Left colon (tissue), 2 donors: Measurements from ENCODE around the gene LILRB2. TPM values are rescaled to one million over a fixed set of nuclear protein-coding genes. Genes with fewer than 3 reads are reported as not detected.
"Not testable (repeated sequence)": the region's sequence is repeated elsewhere in the genome, so short reads cannot be mapped to it uniquely, and the experiment has no call there.

Source experiments
- ATAC-seq: fragments of 200-7000 bp; cut with Tn5 transposase; one replicate; pipeline ENCODE4 v1.9.1; 2020; ENCODE audit warnings: mild to moderate bottlenecking, moderate library complexity
- DNase-seq, 2 donors: peaks; one replicate each; pipeline ENCODE4 v3.0.0-alpha.2; 2020
- intact Hi-C, 2 donors: fragments of 100-400 bp; cut with DNase I in 1 of 2; cut with micrococcal nuclease in 1 of 2; formaldehyde crosslinking; loops; one replicate each; pipeline versions ENCODE4 v1.11.2 to v1.14.0; 2022; cut with DNase I, micrococcal nuclease
- total RNA-seq, 2 donors: library from RNA; stranded (reverse); fragmentation: NEBNext Ultra II Directional; extraction: Animal tissue kit (Norgen Biotek cat#: 25700); gene quantifications; one replicate each; pipeline ENCODE4 v1.2.1, GENCODE V29; 2021
- donor health status: DM: no; HTN: no; CAD: no.
- donor health status: DM: yes; HTN: yes; CAD: no.

LILRB2 gene
- total RNA-seq, 2 donors from 2014 or later = 0.98 to 3.2 TPM

DNA sequence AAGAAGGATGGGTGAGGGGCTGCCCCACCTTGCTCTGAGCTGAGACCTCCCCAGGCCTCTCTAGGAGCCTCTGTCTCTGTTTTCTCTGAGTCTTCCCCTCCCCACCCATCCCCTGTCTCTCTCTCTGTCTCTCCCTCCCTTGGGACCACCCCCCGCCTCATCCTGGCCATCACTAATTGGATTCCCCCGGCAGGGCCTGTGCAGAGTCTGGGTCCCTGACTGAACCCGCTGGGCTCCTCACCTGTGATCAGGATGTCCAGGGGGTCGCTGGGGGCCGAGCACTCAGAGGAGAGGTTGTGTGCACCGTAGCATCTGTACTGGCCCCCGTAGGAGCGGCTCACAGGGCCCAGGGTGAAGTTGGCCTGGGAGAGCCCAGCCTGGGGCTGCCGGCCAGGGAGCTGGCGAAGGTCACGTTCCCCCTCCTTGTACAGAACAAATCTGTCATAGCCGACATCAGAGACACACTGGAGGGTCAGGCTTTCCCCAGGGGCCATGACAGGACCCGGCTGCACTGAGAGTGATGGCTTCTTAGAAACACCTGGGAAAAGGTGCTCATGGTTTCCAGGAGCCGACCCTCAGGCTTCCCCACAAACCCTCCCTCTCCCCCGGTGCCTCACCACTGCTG, 2.2 kb downstream of the LILRB2 start:
- ATAC-seq, intact Hi-C loops, DNase-seq: not testable (repeated sequence)

DNA sequence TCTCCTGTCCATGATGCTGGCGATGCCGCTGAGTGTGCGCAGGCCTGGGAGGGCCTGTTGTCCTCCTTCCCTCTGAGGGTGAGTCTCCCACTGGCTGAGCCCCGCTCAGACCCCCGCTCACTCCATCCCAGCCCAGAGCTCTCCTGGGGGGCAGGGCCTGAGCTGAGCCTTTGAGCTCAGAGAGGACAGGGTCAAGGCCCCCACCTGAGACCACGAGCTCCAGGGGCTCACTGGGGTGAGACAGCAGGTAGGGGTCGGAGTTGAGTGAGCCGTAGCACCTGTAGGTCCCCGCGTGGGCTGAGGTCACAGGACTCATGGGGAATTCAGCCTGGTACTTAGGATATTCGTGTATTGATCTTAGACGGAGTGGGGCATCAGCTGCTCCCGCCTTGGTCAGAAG, 2.9 kb downstream of the LILRB2 start:
- DNase-seq, intact Hi-C loops, ATAC-seq: not testable (repeated sequence)

DNA sequence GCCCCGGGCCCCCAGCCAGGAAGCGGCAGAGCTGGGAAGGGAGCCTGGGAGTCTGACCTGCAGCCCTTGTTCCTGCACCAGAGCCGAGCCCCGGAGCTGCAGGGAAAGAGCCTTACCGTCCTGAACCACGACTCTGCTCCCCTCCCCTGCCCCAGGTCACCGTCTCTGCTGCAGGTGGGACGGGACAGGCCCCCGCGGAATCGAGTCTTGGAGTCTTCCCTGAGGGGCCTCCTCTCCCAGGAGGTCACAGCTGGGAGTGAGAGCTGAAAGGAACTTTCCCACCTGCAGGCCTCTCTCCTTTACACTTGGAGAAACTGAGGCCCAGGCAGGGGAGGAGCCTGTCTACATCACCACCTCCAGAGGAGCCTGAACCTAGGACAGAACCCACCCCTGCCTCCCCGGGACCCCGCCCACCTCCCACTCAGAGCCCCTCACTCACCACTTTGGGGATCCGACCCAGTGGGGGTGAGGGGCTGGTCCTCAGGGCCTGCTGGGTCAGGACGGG, 3.7 kb downstream of the LILRB2 start:
- ATAC-seq, intact Hi-C loops, DNase-seq: not testable (repeated sequence)

DNA sequence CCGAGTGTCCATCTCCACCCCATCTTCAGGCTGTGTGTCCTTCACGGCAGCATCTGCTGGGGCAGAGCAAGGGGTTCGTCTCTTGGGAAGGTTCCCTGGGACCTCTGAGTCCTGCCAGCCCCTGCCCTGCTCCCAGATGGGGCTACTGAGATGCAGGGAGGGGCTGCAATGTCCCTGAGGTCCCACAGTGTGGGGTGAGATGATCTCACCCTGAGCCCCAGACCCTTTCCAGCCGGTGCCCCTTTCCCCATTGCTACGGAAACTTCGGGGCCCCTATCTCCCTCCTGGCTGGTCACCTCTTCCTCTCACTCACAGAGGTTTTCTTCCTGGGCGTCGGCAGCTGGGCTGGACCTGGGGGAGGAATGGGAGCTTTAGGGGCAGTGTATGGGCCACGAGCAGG, 5.0 kb downstream of the LILRB2 start:
- intact Hi-C loops = no loop called here
- no peak for ATAC-seq
- no peak for DNase-seq

DNA sequence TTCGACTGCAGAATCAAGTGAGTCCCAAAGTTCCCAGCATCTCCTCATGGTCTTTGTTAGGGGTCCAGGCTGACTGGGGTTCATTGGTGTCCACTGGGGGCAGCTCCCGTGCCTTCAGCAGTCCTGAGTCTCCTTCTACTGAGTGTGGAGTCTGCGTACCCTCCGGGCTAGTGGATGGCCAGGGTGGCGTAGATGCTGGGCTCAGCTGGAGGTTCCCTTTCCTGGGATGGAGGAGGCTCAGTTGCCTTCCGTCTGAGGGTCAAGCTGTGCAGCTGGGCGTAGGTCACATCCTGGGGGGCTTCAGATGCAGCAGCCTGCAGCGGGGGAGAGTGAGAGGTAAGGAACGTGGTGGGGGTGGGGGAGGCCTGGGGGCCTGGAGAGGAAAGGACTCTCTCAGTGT, 6.4 kb downstream of the LILRB2 start:
- intact Hi-C loops, ATAC-seq, DNase-seq: not testable (repeated sequence)

DNA sequence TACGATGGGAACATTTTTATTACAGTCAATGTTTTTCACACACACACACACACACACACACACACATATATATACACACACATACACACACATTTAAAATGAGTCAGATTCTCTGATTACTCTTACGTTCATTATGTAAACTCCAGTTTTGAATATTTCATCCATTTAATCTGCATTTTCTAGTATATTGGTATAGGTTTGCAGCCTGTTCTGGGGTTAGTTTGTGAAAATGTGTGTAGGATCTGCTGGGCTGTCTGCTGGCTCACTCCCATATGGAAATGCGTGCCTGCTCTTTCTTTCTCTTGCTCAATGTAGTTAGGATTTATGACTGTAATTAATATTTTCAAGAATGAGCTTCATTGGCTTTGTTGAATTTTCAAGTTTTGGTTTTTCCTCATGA, 7.1 kb downstream of the LILRB2 start:
- ATAC-seq = no peak
- no peak for DNase-seq
- intact Hi-C loops = no loop called here

DNA sequence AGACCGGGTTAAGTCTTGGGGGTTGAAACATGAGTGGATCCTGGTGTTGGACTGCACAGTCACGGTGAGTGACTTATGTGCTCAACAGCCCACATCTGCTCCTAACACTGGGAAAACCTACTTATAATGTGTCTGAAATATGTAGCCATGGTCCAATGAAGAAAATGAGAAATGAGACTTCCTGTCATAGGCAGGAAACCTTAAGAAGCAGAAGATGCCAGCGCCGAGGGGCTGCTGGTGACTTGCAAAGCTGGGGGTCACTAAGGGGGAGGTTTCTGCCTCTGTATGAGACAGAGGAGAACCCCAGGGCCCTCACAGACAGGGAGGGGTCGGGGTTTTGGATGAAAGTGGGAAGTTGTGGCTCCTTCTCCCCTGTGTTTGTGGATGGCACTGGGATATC, 8.7 kb downstream of the LILRB2 start:
- intact Hi-C loops, DNase-seq, ATAC-seq: not testable (repeated sequence)

DNA sequence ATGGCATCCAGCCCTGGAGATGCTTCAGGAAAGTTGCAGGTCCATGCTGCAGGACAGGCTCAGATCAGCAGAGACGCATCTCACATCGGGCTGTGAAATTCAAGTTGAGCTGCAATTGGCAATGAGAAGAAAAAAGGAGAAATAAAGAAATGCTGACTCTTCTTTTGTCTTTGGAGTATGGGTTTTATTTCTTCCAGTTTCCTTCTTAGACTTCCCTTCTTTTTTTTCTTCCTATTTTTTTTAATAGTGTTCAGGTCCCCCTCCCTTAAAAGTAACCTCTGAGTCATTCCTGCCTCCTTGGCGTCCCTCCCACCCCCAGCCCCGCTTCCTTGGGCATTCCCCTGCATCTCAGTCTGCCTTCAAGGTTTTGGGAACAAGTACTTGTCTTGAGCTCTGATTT, 9.3 kb downstream of the LILRB2 start:
- DNase-seq, ATAC-seq, intact Hi-C loops: not testable (repeated sequence)

DNA sequence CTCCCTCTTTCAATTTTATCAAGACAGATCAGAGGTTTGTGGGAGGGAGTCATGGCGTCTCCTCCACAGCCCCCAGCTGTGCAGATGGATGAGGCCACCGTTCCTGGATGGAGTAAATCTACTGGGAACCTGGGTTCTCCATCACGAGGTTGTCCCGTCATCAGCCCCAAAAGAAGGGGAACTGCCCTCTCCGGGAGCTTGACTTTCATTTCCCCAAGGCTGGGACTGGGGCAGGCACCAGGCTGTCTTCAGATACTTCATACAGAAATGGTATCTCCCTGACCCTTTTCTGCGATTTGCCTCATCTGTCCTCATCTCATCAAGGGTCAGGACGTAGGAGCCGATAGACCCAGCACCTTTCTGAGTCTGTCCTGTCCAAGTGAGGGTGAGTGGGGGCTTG, 9.8 kb downstream of the LILRB2 start:
- ATAC-seq = no peak
- intact Hi-C loops = no loop called here
- no peak for DNase-seq

DNA sequence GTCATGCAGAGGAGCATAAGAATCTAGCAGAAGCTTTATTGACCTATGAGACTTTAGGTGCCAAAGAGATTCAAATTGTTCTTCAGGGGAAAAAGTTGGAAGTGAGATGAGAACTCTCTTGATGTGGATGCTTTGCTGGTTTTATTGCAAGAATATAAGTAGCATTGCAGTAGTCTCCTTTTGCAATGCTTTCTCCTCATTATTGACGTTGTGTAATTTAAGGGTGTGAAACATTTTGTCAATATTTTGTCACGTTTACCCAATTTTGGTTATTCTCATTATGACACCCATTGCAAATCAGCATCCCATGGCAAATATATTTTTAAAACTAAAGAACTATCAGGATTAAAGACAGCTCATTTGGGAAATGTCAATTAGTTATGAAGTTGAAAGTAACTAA, 12.0 kb downstream of the LILRB2 start:
- DNase-seq (no peak), ATAC-seq (no peak)
- intact Hi-C loops = no loop called here

DNA sequence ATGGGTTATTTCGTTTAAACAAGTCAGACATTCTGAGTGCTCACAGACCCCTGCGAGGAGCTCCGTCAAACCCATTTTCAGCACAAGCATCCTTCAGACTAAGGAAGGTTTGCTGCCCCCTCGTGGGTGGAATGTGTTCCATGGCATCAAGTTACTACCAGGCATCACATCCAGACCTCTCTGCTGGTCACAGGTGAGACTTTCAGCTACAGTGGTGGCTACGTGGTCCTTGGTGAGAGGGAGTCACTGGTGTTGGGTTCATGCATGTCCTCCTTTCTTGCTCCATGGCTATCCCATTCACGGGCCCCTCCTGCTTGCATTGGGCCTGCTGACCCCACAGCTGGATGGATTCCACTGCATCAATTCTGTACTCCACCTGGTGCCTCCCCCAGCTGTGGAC, 14.8 kb downstream of the LILRB2 start:
- DNase-seq (peak in 1 of 2 donors; percentile 88), ATAC-seq (peak; percentile 71)
- intact Hi-C loops = no loop called here

DNA sequence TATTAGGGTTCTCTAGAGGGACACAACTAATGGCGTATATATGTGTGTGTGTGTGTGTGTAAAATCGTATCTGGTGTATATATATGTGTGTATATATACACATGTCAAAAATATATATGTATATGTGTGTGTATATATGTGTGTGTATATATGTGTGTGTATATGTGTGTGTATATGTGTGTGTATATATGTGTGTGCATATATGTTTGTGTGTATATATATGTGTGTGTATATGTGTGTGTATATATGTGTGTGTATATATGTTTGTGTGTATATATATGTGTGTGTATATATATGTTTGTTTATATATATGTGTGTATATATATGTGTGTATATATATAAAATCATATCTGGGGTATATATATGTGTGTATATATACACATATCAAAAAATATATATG, 18.4 kb downstream of the LILRB2 start:
- intact Hi-C loops = no loop called here
- ATAC-seq (no peak), DNase-seq (no peak)

DNA sequence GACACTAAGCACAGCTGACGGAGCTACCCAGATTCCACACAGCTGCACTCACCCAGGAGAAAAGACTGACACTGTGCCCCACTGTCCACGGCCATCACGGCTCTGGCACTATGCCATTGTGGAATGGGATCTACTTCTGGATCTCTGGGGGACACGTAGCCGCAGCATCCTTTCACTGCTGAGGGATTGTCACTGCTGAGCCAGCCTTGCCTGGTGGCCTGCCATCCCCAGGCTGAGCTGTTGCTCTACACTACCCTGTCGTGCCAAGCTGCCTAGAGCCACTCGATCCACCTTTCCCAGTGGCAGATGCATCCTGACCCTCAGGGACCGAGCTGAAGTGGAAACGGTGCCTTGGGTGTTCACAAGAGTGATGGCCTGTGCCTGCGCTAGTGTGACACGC, 18.8 kb downstream of the LILRB2 start:
- ATAC-seq = no peak
- no peak for DNase-seq

DNA sequence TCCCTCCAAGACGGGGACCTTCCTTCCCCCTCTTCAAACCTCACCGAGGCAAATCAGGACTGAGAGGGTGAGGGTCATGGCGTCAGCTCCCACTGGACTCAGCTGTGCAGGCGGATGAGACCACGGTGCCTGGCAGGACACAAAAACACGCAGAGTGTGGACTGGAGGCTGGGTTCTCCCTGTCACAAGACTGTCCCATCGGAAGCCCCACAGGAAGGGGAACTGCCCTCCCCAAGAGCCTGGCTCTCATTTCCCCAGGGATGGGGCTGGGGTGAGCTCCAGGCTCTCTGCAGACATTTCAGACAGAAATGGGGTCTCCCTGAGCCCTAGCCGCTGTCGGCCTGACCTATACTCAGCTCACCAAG, 23.8 kb downstream of the LILRB2 start, which contains the start of gene LILRB5:
Gene LILRB5, minus strand, starts transcription at position 158 of the 365 bp plus-strand sequence. Its CDS starts 80 bp downstream, at position 78.
- no peak for DNase-seq
- intact Hi-C loops = no loop called here
- ATAC-seq = no peak

More for the DNA sequence above, 18.8 kb downstream of the LILRB2 start:
- intact Hi-C loops = no loop called here

DNA sequence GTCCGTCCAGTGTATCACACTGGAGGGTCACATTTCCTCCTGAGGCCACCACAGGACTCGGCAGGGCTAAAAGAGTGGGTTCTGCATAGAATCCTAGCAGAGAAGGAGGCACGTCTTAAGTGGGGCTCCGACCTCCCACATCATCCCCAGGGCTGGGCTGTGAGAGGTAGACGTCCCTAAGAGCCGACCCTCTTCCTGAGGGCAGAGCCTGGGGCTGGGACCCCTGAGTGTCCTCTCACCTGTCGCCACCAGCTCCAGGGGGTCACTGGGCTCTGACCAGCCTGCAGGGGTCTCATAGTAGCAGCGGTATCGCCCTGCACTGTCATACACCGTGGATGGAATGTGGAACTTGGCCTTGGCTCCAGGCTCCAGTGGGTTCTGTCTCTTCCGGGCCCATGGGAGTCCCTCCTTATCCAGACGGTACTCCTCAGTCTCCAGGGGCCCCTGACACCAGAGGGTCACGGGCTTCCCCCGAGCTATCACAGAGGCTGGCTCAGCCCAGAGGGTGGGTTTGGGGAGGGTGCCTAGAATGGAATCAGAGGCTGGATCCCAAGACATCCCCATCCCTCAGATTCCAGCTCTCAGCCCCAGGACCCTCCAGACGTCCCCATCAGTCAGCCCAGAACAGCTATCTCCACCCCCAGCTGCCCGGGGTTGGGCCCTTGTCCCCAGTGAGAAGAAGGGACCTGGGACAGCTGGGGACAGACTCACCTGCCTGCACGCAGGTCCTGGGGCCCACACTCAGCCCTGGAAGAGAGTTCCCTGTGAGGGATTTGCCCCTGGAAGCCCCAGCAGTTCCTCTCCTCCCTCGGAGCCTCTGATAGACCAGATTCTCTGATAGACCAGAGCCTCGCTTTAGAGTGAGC, 24.4 kb downstream of the LILRB2 start:
- intact Hi-C loops = no loop called here
- no peak for ATAC-seq
- no peak for DNase-seq

DNA sequence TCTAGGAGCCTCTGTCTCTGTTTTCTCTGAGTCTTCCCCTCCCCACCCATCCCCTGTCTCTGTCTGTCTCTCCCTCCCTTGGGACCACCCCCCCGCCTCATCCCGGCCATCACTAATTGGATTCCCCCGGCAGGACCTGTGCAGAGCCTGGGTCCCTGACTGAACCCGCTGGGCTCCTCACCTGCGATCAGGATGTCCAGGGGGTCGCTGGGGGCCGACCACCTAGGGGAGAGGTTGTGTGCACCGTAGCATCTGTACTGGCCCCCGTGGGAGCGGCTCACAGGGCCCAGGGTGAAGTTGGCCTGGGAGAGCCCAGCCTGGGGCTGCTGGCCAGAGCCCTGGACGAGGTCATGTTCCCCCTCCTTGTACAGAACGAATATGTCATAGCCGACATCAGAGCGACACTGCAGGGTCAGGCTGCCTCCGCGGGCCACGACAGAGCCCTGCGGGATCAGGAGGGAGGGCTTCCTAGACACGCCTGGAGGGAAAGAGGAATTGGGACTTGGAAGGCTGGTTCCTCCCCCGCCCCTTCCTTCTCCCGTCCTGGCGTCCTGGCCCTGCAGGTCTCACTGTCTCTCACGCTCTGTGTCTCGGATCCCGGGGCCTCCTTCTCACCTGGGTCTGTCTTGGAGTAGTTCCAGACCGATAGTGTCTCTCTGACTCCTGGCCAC, 25.7 kb downstream of the LILRB2 start:
- DNase-seq (no peak), ATAC-seq (no peak)
- intact Hi-C loops = no loop called here

DNA sequence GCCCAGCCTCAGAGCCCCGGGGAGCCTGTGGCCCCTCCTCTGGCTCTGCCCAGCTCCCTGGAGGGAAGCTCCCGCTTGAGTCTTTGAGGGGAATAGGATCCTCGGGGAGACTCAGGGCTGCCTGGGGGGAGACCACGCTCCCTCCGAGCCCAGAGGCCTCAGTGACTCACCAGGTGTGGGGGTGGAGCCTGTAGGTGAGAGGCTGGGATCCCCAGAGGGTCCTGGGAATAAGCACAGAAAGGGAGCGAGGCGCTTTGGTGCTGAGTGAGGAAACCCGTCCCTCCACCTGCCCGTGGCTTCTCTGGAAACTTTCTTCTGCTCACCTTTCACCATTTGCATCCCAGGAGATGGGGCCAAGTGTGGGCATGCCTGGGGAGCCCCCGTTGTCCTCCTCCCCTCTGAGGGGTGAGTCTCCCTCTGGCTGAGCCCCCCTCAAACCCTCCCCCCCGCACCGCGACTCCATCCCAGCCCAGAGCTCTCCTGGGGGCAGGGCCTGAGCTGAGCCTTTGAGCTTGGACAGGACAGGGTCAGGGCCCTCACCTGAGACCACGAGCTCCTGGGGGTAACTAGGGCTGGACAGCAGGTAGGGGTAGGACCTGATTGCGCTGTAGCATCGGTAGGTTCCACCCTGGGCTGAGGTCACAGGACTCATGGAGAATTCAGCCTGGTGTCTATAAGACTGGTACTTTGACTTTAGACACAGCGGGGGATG, 26.6 kb downstream of the LILRB2 start:
- DNase-seq (no peak), ATAC-seq (no peak)
- intact Hi-C loops = no loop called here

DNA sequence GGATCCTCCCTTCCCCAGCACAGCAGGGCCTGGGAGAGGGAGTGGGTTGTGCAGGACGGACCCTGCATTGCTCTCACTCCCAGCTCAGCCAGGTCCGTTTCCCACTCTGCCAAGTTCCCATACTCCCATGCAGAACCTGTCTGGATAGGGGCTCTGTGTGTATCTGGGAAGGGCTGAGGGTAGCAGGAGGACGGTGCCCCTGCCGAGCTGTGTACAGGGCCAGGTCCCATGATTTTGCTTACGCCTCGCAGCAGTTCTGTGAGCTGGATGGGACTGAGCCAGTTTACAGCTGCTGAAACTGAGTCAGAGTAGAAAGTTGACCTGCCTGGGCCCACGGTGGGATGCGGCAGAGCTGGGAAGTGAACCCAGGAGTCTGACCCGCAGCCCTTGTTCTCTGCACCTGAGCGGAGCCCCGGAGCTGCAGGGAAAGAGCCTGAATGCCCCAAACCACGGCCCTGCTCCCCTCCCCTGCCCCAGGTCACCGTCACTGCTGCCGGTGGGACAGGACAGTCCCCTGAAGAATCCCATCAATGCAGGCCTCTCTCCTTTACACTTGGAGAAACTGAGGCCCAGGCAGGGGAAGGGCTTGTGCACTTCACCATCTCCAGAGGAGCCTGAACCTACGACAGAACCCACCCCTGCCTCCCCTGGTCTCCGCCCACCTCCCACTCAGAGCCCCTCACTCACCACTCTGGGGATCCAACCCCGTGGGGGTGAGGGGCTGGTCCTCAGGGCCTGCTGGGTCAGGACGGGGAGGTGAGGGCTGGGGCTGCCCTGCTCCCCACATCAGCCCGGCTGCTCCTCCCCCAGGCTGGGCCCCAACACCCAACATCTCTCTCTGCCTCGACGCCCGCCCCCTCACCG, 27.3 kb downstream of the LILRB2 start:
- intact Hi-C loops = no loop called here
- DNase-seq (no peak), ATAC-seq (no peak)
